Sigmoid colon (tissue), 4 donors: ENCODE data around the gene ARMH3.

ENCODE experiments used
- EP300 ChIP-seq, 4 donors: sonication (generic); formaldehyde crosslinking; IDR thresholded peaks; one replicate each; pipeline ENCODE4 v1.6.1; 2017; ENCODE audit warnings: antibody characterized with exemption in 4 of 4
- POLR2AphosphoS5 ChIP-seq, 4 donors: sonication (generic); formaldehyde crosslinking; IDR thresholded peaks; one replicate each; pipeline ENCODE4 v1.6.1; 2017; ENCODE audit warnings: antibody characterized with exemption in 4 of 4

DNA sequence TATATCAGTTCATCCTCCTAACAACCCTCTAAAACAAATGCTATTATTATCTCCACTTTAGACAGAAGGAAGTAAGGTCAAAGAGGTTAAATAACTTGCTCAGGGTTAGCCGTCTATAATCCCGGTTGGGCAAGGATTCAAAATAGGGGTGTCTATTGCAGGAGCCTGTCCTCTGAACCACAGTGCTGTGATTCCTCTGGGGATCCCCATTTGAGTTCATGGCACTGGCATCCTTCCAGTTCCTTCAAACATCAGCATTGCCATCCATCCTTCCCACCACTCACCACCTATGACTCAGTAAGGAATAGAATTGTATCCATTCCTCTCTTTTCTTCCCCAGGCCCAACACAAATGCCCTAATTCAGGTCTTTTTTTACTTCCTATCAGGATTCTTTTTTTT is 34.8 kb upstream of the ARMH3 start:
- no peak for TF ChIP-seq POLR2AphosphoS5 (IDR thresholded peaks at IDR 0.05)
- TF ChIP-seq EP300 (IDR thresholded peaks at IDR 0.05): no peak
